Measurements from ENCODE around the gene MOSMO. TPM values are rescaled to one million over a fixed set of nuclear protein-coding genes. Genes with fewer than 3 reads are reported as not detected.

Gene MOSMO
- total and polyA plus RNA-seq, 9 of the 15 experiments (the other 6 are each of a cell fraction or from before 2014, with no cell fraction given) = 1.9 to 13.3 (median 7.7) TPM

- TF ChIP-seq RREB1 (CRISPR knock-in tag; IDR thresholded peaks at IDR 0.05) (no peak), PKNOX1 (IDR thresholded peaks at IDR 0.05) (no peak), ZNF175 (CRISPR knock-in tag; IDR thresholded peaks at IDR 0.05; ENCODE audit: low read depth) (no peak), HLTF (IDR thresholded peaks at IDR 0.05) (no peak), THRAP3 (IDR thresholded peaks at IDR 0.05; ENCODE audit: borderline replicate concordance) (no peak)
Observed at GRCh38 chr16:21997697-21998480, 10.0 kb upstream of the MOSMO start (continued).
